Stomach (tissue), 4 donors: ENCODE results near the gene WWOX.

Source experiments
- CTCF ChIP-seq, 7 experiments: fragments of 450-650 bp in 4 of 7; fragments of 200-600 bp in 3 of 7; sonication (generic) in 3 of 7; IDR thresholded peaks; one replicate each; pipeline ENCODE4 v1.5.1; 2016 to 2019; ENCODE audit warnings: antibody characterized with exemption in 7 of 7, control low read depth in 2 of 7, mild to moderate bottlenecking in 1 of 7
- EP300 ChIP-seq: sonication (generic); formaldehyde crosslinking; IDR thresholded peaks from one replicate; pipeline ENCODE4 v1.6.1; 2017; ENCODE audit warnings: antibody characterized with exemption
- POLR2A ChIP-seq, 4 donors: fragments of 450-650 bp; IDR thresholded peaks; one replicate each; pipeline ENCODE4 v1.6.1; 2016; ENCODE audit warnings: antibody characterized with exemption in 4 of 4, control low read depth in 2 of 4, mild to moderate bottlenecking in 1 of 4, moderate library complexity in 1 of 4
- POLR2AphosphoS5 ChIP-seq, 3 donors: sonication (generic); formaldehyde crosslinking; IDR thresholded peaks; one replicate each; pipeline ENCODE4 v1.6.1; 2016; ENCODE audit warnings: antibody characterized with exemption in 3 of 3

GRCh38 chr16:78677181-78677731 is 577.8 kb downstream of the WWOX start:
- TF ChIP-seq CTCF (IDR thresholded peaks at IDR 0.05), result no peak
- TF ChIP-seq POLR2A (IDR thresholded peaks at IDR 0.05), result no peak
- no peak for TF ChIP-seq POLR2AphosphoS5 (IDR thresholded peaks at IDR 0.05)
- TF ChIP-seq EP300, result no peak
